Natural killer cell treated with Interleukin-12 subunit alpha and Interleukin-12 subunit beta and Interleukin-15 and Interleukin-18, amount 100 ng/mL, for 72 hours (primary cell): ENCODE measurements around the gene TANGO2. TPM values are rescaled to one million over a fixed set of nuclear protein-coding genes. Genes with fewer than 3 reads are reported as not detected.

Experiments
- ATAC-seq, 2 donors: fragments of 150-1000 bp; cut with Tn5 transposase in 1 of 2; sonication (Bioruptor Pico), chemical (Tn5 transposase) in 1 of 2; 2 replicates each; pipeline ENCODE4 v1.10.0; 2021
- DNase-seq: peaks from one replicate; pipeline ENCODE4 v3.0.0; 2022; ENCODE audit warnings: low spot score
- H3K27ac Mint-ChIP-seq, 2 donors: 1 replicate in 1 of 2; 2 replicates in 1 of 2; pipeline ENCODE4 v1.8.0; 2022; ENCODE audit warnings: mixed read lengths in 2 of 2, mild to moderate bottlenecking in 1 of 2, moderate library complexity in 1 of 2
- H3K27me3 Mint-ChIP-seq, 2 donors: 1 replicate in 1 of 2; 2 replicates in 1 of 2; pipeline ENCODE4 v1.8.0; 2022; ENCODE audit warnings: mixed read lengths in 2 of 2
- H3K36me3 Mint-ChIP-seq: one replicate; pipeline ENCODE4 v1.8.0; 2022; ENCODE audit warnings: mixed read lengths
- H3K4me1 Mint-ChIP-seq, 2 donors: 1 replicate in 1 of 2; 2 replicates in 1 of 2; pipeline ENCODE4 v1.8.0; 2022; ENCODE audit warnings: low read depth in 2 of 2, mixed read lengths in 2 of 2, mild to moderate bottlenecking in 1 of 2
- H3K4me3 Mint-ChIP-seq: one replicate; pipeline ENCODE4 v1.8.0; 2022; ENCODE audit warnings: mixed read lengths
- H3K9me3 Mint-ChIP-seq: 2 replicates; pipeline ENCODE4 v1.8.0; 2022; ENCODE audit warnings: mixed read lengths
- total RNA-seq, 2 donors: library from RNA; stranded (reverse); gene quantifications; one replicate each; pipeline ENCODE4 v1.2.3, GENCODE V29; 2022

TANGO2 gene
- total RNA-seq, 2 donors from 2014 or later: 50.5 to 61.6 TPM

- peaks cover 14 to 18% of the 10 kb centered on the region in 2 donors for H3K4me1 Mint-ChIP-seq
- H3K9me3 Mint-ChIP-seq: no peaks in the 10 kb centered on the region
- no peaks in the 10 kb centered on the region for H3K36me3 Mint-ChIP-seq
- DNase-seq (no peak), ATAC-seq (no peak)
- H3K4me3 Mint-ChIP-seq: no peak overlapping the region
- H3K27me3 Mint-ChIP-seq: no peaks in the 10 kb centered on the region
- H3K27ac Mint-ChIP-seq: no peak overlapping the region
Observed at GRCh38 chr22:20055654-20056053, 34.7 kb downstream of the TANGO2 start.

- DNase-seq (no peak), ATAC-seq (no peak)
- Mint-ChIP-seq H3K9me3 (no peaks in the 10 kb centered on the region), H3K4me1 (peaks cover 16 to 18% of the 10 kb centered on the region in 2 donors), H3K27me3 (no peaks in the 10 kb centered on the region), H3K4me3 (no peak overlapping the region), H3K36me3 (no peaks in the 10 kb centered on the region), H3K27ac (no peak overlapping the region)
Observed at GRCh38 chr22:20056161-20056560, 35.3 kb downstream of the TANGO2 start.

GRCh38 chr22:20056696-20057386 is 35.9 kb downstream of the TANGO2 start:
- DNase-seq (no peak), ATAC-seq (no peak)
- Mint-ChIP-seq H3K36me3 (no peaks in the 10 kb centered on the region), H3K27me3 (no peaks in the 10 kb centered on the region), H3K9me3 (no peaks in the 10 kb centered on the region), H3K4me3 (no peak overlapping the region), H3K4me1 (peaks cover 17 to 18% of the 10 kb centered on the region in 2 donors), H3K27ac (no peak overlapping the region)

GRCh38 chr22:20057596-20058268 is 36.8 kb downstream of the TANGO2 start:
- Mint-ChIP-seq H3K9me3 (no peaks in the 10 kb centered on the region), H3K4me1 (peaks cover 18% of the 10 kb centered on the region in 2 donors), H3K4me3 (no peak overlapping the region), H3K27me3 (no peaks in the 10 kb centered on the region), H3K36me3 (no peaks in the 10 kb centered on the region), H3K27ac (peak overlapping the region in 1 of 2 donors; percentile 70)
- DNase-seq: no peak
- no peak for ATAC-seq

- ATAC-seq: peak in 1 of 2 donors; percentile 49
- H3K4me1 Mint-ChIP-seq: peaks cover 18 to 24% of the 10 kb centered on the region in 2 donors
- H3K27ac Mint-ChIP-seq: peak overlapping the region; percentile 45 to 70
- DNase-seq: no peak
- no peaks in the 10 kb centered on the region for H3K9me3 Mint-ChIP-seq
- H3K4me3 Mint-ChIP-seq: peak overlapping the region; percentile 25
- H3K27me3 Mint-ChIP-seq: no peaks in the 10 kb centered on the region
- H3K36me3 Mint-ChIP-seq: no peaks in the 10 kb centered on the region
Observed at GRCh38 chr22:20058989-20059770, 38.3 kb downstream of the TANGO2 start.

GRCh38 chr22:20060700-20061480 is 40.0 kb downstream of the TANGO2 start:
- no peak overlapping the region for H3K4me3 Mint-ChIP-seq
- no peaks in the 10 kb centered on the region for H3K36me3 Mint-ChIP-seq
- DNase-seq (no peak), ATAC-seq (no peak)
- peaks cover 18 to 24% of the 10 kb centered on the region in 2 donors for H3K4me1 Mint-ChIP-seq
- H3K27ac Mint-ChIP-seq: peak overlapping the region in 1 of 2 donors; percentile 70
- no peaks in the 10 kb centered on the region for H3K27me3 Mint-ChIP-seq
- H3K9me3 Mint-ChIP-seq: no peaks in the 10 kb centered on the region

GRCh38 chr22:20061481-20061861 is 40.6 kb downstream of the TANGO2 start:
- H3K27me3 Mint-ChIP-seq: no peaks in the 10 kb centered on the region
- H3K9me3 Mint-ChIP-seq: no peaks in the 10 kb centered on the region
- ATAC-seq: no peak
- H3K4me1 Mint-ChIP-seq: peaks cover 18 to 24% of the 10 kb centered on the region in 2 donors
- no peak for DNase-seq
- no peak overlapping the region for H3K4me3 Mint-ChIP-seq
- H3K36me3 Mint-ChIP-seq: no peaks in the 10 kb centered on the region
- no peak overlapping the region for H3K27ac Mint-ChIP-seq

- no peak overlapping the region for H3K4me3 Mint-ChIP-seq
- H3K4me1 Mint-ChIP-seq: peaks cover 18 to 24% of the 10 kb centered on the region in 2 donors
- H3K9me3 Mint-ChIP-seq: no peaks in the 10 kb centered on the region
- no peak overlapping the region for H3K27ac Mint-ChIP-seq
- no peaks in the 10 kb centered on the region for H3K36me3 Mint-ChIP-seq
- no peak for ATAC-seq
- no peak for DNase-seq
- H3K27me3 Mint-ChIP-seq: no peaks in the 10 kb centered on the region
Observed at GRCh38 chr22:20062043-20062765, 41.3 kb downstream of the TANGO2 start.

GRCh38 chr22:20062766-20063083 is 41.8 kb downstream of the TANGO2 start:
- H3K9me3 Mint-ChIP-seq: no peaks in the 10 kb centered on the region
- no peaks in the 10 kb centered on the region for H3K27me3 Mint-ChIP-seq
- no peaks in the 10 kb centered on the region for H3K36me3 Mint-ChIP-seq
- ATAC-seq (no peak), DNase-seq (no peak)
- no peak overlapping the region for H3K4me3 Mint-ChIP-seq
- no peak overlapping the region for H3K27ac Mint-ChIP-seq
- H3K4me1 Mint-ChIP-seq: peaks cover 18 to 24% of the 10 kb centered on the region in 2 donors

- H3K4me3 Mint-ChIP-seq: no peak overlapping the region
- H3K27me3 Mint-ChIP-seq: no peaks in the 10 kb centered on the region
- ATAC-seq (peak in 1 of 2 donors; percentile 43), DNase-seq (peak; percentile 56)
- H3K9me3 Mint-ChIP-seq: no peaks in the 10 kb centered on the region
- peaks cover 13 to 24% of the 10 kb centered on the region in 2 donors for H3K4me1 Mint-ChIP-seq
- H3K36me3 Mint-ChIP-seq: no peaks in the 10 kb centered on the region
- no peak overlapping the region for H3K27ac Mint-ChIP-seq
Observed at GRCh38 chr22:20063271-20064139, 42.6 kb downstream of the TANGO2 start.

GRCh38 chr22:20064140-20064480 is 43.2 kb downstream of the TANGO2 start:
- Mint-ChIP-seq H3K9me3 (no peaks in the 10 kb centered on the region), H3K27me3 (no peaks in the 10 kb centered on the region), H3K27ac (no peak overlapping the region), H3K36me3 (no peaks in the 10 kb centered on the region), H3K4me3 (no peak overlapping the region), H3K4me1 (peaks cover 7 to 18% of the 10 kb centered on the region in 2 donors)
- DNase-seq (no peak), ATAC-seq (no peak)

- no peaks in the 10 kb centered on the region for H3K36me3 Mint-ChIP-seq
- ATAC-seq (peak in 1 of 2 donors; percentile 12), DNase-seq (peak; percentile 54)
- H3K9me3 Mint-ChIP-seq: no peaks in the 10 kb centered on the region
- no peak overlapping the region for H3K27ac Mint-ChIP-seq
- H3K27me3 Mint-ChIP-seq: no peaks in the 10 kb centered on the region
- peaks cover under 1 to 12% of the 10 kb centered on the region in 2 donors for H3K4me1 Mint-ChIP-seq
- no peak overlapping the region for H3K4me3 Mint-ChIP-seq
Observed at GRCh38 chr22:20064545-20065262, 43.8 kb downstream of the TANGO2 start.
